A549 (cell line): ENCODE measurements around the gene CLEC16A. TPM values are rescaled to one million over a fixed set of nuclear protein-coding genes. Genes with fewer than 3 reads are reported as not detected.

Experiments used
- ATAC-seq, 2 experiments: fragments of 200-7000 bp in 1 of 2; fragments of >200 bp in 1 of 2; cut with Nextera tagmentation in 1 of 2; cut with Tn5 transposase in 1 of 2; 3 replicates each; pipeline versions ENCODE4 v1.8.0 to v1.9.1; 2018 to 2020; ENCODE audit warnings: mild to moderate bottlenecking in 1 of 2, moderate library complexity in 1 of 2
- CTCF ChIA-PET: fragments of 300-600 bp; sonication (Branson Sonifier 250); formaldehyde crosslinking; extraction: SDS; loops from one replicate; lab custom pipeline; 2021; ENCODE audit warnings: antibody characterized with exemption, inconsistent platforms; lab: Yijun Ruan, JAX
- POLR2A ChIA-PET: fragments of 350-600 bp; formaldehyde crosslinking; extraction: SDS; loops from one replicate; lab custom pipeline; 2021; ENCODE audit warnings: antibody characterized with exemption, inconsistent platforms; lab: Yijun Ruan, JAX
- DNase-seq, 2 experiments: peaks; one replicate each; pipeline versions ENCODE4 v3.0.0 to v3.0.0-alpha.2; 2011 to 2016; ENCODE audit warnings: low read depth in 1 of 2, low spot score in 1 of 2
- FAIRE-seq: peaks from 2 replicates; lab custom pipeline; 2011; peaks lifted over from hg19 to GRCh38; lab: Jason Lieb, UNC
- H3K27ac ChIP-seq, 2 experiments: fragments of >200 bp; sonication (Bioruptor Twin); formaldehyde crosslinking; 3 replicates each; pipeline ENCODE4 v1.5.1; 2016 to 2017
- H3K4me1 ChIP-seq: fragments of >200 bp; sonication (Bioruptor Twin); formaldehyde crosslinking; 3 replicates; pipeline ENCODE4 v1.6.1; 2016
- H3K4me2 ChIP-seq: fragments of >200 bp; sonication (Bioruptor Twin); formaldehyde crosslinking; 3 replicates; pipeline ENCODE4 v1.6.1; 2016
- H3K4me3 ChIP-seq: fragments of >200 bp; sonication (Bioruptor Twin); formaldehyde crosslinking; 3 replicates; pipeline ENCODE4 v1.5.1; 2016
- H3K9me3 ChIP-seq: fragments of >200 bp; sonication (Bioruptor Twin); formaldehyde crosslinking; 3 replicates; pipeline ENCODE4 v1.6.1; 2016
- BCL3 ChIP-seq: fragments of >200 bp; sonication (Bioruptor Twin); formaldehyde crosslinking; IDR thresholded peaks from 3 replicates; pipeline ENCODE4 v1.6.1; 2016
- CBX2 ChIP-seq: fragments of 200-600 bp; sonication (generic); IDR thresholded peaks from 2 replicates; pipeline ENCODE4 v1.6.1; 2016; ENCODE audit warnings: low read depth, mild to moderate bottlenecking, borderline replicate concordance
- CBX8 ChIP-seq: fragments of 200-600 bp; sonication (generic); IDR thresholded peaks from 2 replicates; pipeline ENCODE4 v1.6.1; 2016
- CTCF ChIP-seq: fragments of >200 bp; sonication (Bioruptor Twin); formaldehyde crosslinking; IDR thresholded peaks from 3 replicates; pipeline ENCODE4 v1.5.1; 2016
- EHMT2 ChIP-seq: fragments of 200-600 bp; sonication (generic); IDR thresholded peaks from 2 replicates; pipeline ENCODE4 v1.6.1; 2016; ENCODE audit warnings: antibody characterized with exemption, low read depth, mild to moderate bottlenecking, moderate library complexity
- EP300 ChIP-seq, 2 experiments: fragments of >200 bp; sonication (Bioruptor Twin); formaldehyde crosslinking; IDR thresholded peaks; 2 replicates in 1 of 2; 3 replicates in 1 of 2; pipeline ENCODE4 v1.6.1; 2016 to 2017
- ESRRA ChIP-seq: fragments of 150-350 bp; IDR thresholded peaks from 2 replicates; pipeline ENCODE4 v1.6.1; 2014; ENCODE audit warnings: mild to moderate bottlenecking, low read length, borderline replicate concordance
- FOSB ChIP-seq: fragments of 250-450 bp; sonication (Bioruptor Pico); IDR thresholded peaks from 2 replicates; pipeline ENCODE4 v1.5.0; 2020; ENCODE audit warnings: mild to moderate bottlenecking, moderate library complexity
- HES2 ChIP-seq: fragments of >200 bp; sonication (Bioruptor Twin); formaldehyde crosslinking; IDR thresholded peaks from 2 replicates; pipeline ENCODE4 v1.6.1; 2016
- HOXB5 ChIP-seq: fragments of 250-450 bp; sonication (Bioruptor Pico); IDR thresholded peaks from 2 replicates; pipeline ENCODE4 v1.5.0; 2020; ENCODE audit warnings: mild to moderate bottlenecking, moderate library complexity
- JUNB ChIP-seq: fragments of >200 bp; sonication (Bioruptor Twin); formaldehyde crosslinking; IDR thresholded peaks from 2 replicates; pipeline ENCODE4 v1.6.1; 2016
- MAFK ChIP-seq: fragments of 450-650 bp; IDR thresholded peaks from 2 replicates; pipeline ENCODE4 v1.6.1; 2014; ENCODE audit not compliant: partially characterized antibody
- NFE2L2 ChIP-seq: fragments of 150-350 bp; conservative IDR thresholded peaks from 2 replicates; pipeline ENCODE4 v1.6.1; 2014; ENCODE audit warnings: low read length
- POLR2A ChIP-seq: IDR thresholded peaks from 2 replicates; pipeline ENCODE4 v1.6.1; 2012; ENCODE audit warnings: mild to moderate bottlenecking, low read length
- RCOR1 ChIP-seq: fragments of 150-350 bp; IDR thresholded peaks from 2 replicates; pipeline ENCODE4 v1.6.1; 2014; ENCODE audit warnings: antibody characterized with exemption, low read length, low read depth
- REST ChIP-seq: fragments of 200-600 bp; sonication (generic); IDR thresholded peaks from 2 replicates; pipeline ENCODE4 v1.6.1; 2016; ENCODE audit warnings: antibody characterized with exemption, mild to moderate bottlenecking, moderate library complexity
- RNF2 ChIP-seq: fragments of 200-600 bp; sonication (generic); IDR thresholded peaks from 2 replicates; pipeline ENCODE4 v1.6.1; 2016; ENCODE audit warnings: low read depth, mild to moderate bottlenecking, antibody characterized with exemption, moderate library complexity, borderline replicate concordance
- USF2 ChIP-seq: fragments of 450-650 bp; IDR thresholded peaks from 2 replicates; pipeline ENCODE4 v1.6.1; 2014; ENCODE audit warnings: antibody characterized with exemption
- ZC3H11A ChIP-seq: fragments of 450-650 bp; IDR thresholded peaks from 2 replicates; pipeline ENCODE4 v1.6.1; 2014; ENCODE audit warnings: antibody characterized with exemption, mild to moderate bottlenecking
- ZFP36 ChIP-seq: fragments of 450-650 bp; IDR thresholded peaks from 2 replicates; pipeline ENCODE4 v1.6.1; 2014; ENCODE audit warnings: borderline replicate concordance; ENCODE audit not compliant: partially characterized antibody
- ZSCAN20 ChIP-seq: fragments of 250-450 bp; sonication (Bioruptor Pico); IDR thresholded peaks from 2 replicates; pipeline ENCODE4 v1.8.0; 2022; ENCODE audit warnings: mild to moderate bottlenecking, moderate library complexity
- WGBS: methylation state at CpG from one replicate; pipeline ENCODE4 v1.1.6; 2017; ENCODE audit errors: missing lambda C conversion rate; 5-methylcytosine and 5-hydroxymethylcytosine counted together
- polyA plus RNA-seq, 4 experiments: library from polyadenylated mRNA; depleted of rRNA in 3 of 4; stranded (reverse); fragments of >200 nt; fragmentation: RNase III in 1 of 4; extraction: RNeasy Plus Mini Kit Qiagen cat#74134 plus additional on column Dnase treatment in 1 of 4; gene quantifications; 2 replicates in 3 of 4; 3 replicates in 1 of 4; pipeline ENCODE4 v1.2.3, GENCODE V29; 2011 to 2017

Gene CLEC16A
- polyA plus RNA-seq, 2 of the 4 experiments (the other 2 are of a cell fraction) = 8.3 to 10.4 TPM

- 91% methylated on average over 5 of the region's 5 CpGs for WGBS
- Histone ChIP-seq H3K4me3 (no peak overlapping the region), H3K27ac (no peak overlapping the region), H3K9me3 (no peaks in the 10 kb centered on the region), H3K4me1 (no peaks in the 10 kb centered on the region), H3K4me2 (no peak overlapping the region)
- FAIRE-seq (no peak), ATAC-seq (no peak), DNase-seq (no peak)
- ChIA-PET CTCF (no interaction called here), POLR2A (no interaction called here)
- TF ChIP-seq ESRRA (no peak), HES2 (no peak), JUNB (no peak), NFE2L2 (no peak)
These were observed 127.5 kb downstream of the CLEC16A start for GRCh38 chr16:11071829-11072228.

- H3K4me3 ChIP-seq = no peak overlapping the region
- WGBS = 88% methylated on average over 5 of the region's 5 CpGs
- H3K9me3 ChIP-seq = no peaks in the 10 kb centered on the region
- FAIRE-seq (no peak), ATAC-seq (no peak), DNase-seq (no peak)
- TF ChIP-seq BCL3 (no peak), ZC3H11A (no peak), FOSB (CRISPR knock-in tag) (no peak), HOXB5 (CRISPR knock-in tag) (no peak), CBX2 (no peak), USF2 (no peak), NFE2L2 (no peak), ZSCAN20 (CRISPR knock-in tag) (no peak), CBX8 (no peak), CTCF (no peak)
- ChIA-PET CTCF (interaction anchor here (1.5 kb wide), 1 partner anchor 118 kb away, joined by 4 read pairs; no protein-coding TSS in a partner anchor), POLR2A (no interaction called here)
- no peak overlapping the region for H3K4me2 ChIP-seq
- H3K4me1 ChIP-seq = no peaks in the 10 kb centered on the region
- H3K27ac ChIP-seq = no peak overlapping the region
These were observed 128.2 kb downstream of the CLEC16A start for GRCh38 chr16:11072420-11073153.

- ChIA-PET CTCF (interaction anchor here (0.9 to 1.5 kb wide), 3 partner anchors 9 to 145 kb away, joined by 3 to 4 read pairs (median 3); no protein-coding TSS in a partner anchor), POLR2A (no interaction called here)
- Histone ChIP-seq H3K4me1 (no peaks in the 10 kb centered on the region), H3K27ac (no peak overlapping the region), H3K4me2 (no peak overlapping the region), H3K9me3 (no peaks in the 10 kb centered on the region), H3K4me3 (no peak overlapping the region)
- DNase-seq = no peak
- no peak for FAIRE-seq
- 92% methylated on average over 11 of the region's 11 CpGs for WGBS
- TF ChIP-seq MAFK = no peak
- no peak for TF ChIP-seq POLR2A
- TF ChIP-seq EHMT2 = no peak
- TF ChIP-seq NFE2L2 = no peak
- no peak for TF ChIP-seq HOXB5 (CRISPR knock-in tag)
- no peak for TF ChIP-seq RNF2
- no peak for TF ChIP-seq EP300 (IDR thresholded peaks at IDR 0.05)
- no peak for TF ChIP-seq ZFP36
- no peak for TF ChIP-seq RCOR1
- TF ChIP-seq REST = no peak
- no peak for ATAC-seq
These were observed 129.1 kb downstream of the CLEC16A start for GRCh38 chr16:11073407-11073999.
